Fibroblast of pulmonary artery (primary cell): ENCODE results near the gene SAXO2.
"Not testable (repeated sequence)": the region's sequence is repeated elsewhere in the genome, so short reads cannot be mapped to it uniquely, and the experiment has no call there.

Source experiments
- DNase-seq: peaks from one replicate; pipeline ENCODE4 v3.0.0-alpha.2; 2010; ENCODE audit warnings: low read depth
- H3K4me3 ChIP-seq: replicated peaks from 2 replicates; pipeline ENCODE4 v1.5.1; 2011; ENCODE audit warnings: low read depth, mild to moderate bottlenecking, control low read depth, low read length, moderate library complexity
- TF ChIP-seq, protein P1 (sequence below): IDR thresholded peaks from 2 replicates; pipeline ENCODE4 v1.5.1; 2011; ENCODE audit warnings: mild to moderate bottlenecking, control low read depth, low read length, inconsistent platforms; ENCODE audit errors: missing control alignments

SAXO2 gene

DNA sequence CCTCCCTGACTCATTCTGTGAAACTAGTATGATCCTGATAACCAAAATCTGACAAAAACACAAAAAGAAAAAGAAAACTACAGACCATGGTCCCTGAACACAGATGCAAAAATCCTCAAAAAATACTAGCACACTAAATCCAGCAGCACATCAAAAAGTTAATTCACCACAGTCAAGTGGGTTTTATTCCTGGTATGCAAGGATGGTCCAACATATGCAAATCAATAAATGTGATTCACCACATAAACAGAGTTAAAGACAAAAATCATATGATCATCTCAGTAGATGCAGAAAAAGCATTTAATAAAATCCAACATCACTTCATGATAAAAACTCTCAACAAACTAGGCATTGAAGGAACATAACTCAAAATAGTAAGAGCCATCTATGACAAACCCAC is 12.8 kb downstream of the SAXO2 start:
- no peak overlapping the region for H3K4me3 ChIP-seq
- TF ChIP-seq, protein P1, sequence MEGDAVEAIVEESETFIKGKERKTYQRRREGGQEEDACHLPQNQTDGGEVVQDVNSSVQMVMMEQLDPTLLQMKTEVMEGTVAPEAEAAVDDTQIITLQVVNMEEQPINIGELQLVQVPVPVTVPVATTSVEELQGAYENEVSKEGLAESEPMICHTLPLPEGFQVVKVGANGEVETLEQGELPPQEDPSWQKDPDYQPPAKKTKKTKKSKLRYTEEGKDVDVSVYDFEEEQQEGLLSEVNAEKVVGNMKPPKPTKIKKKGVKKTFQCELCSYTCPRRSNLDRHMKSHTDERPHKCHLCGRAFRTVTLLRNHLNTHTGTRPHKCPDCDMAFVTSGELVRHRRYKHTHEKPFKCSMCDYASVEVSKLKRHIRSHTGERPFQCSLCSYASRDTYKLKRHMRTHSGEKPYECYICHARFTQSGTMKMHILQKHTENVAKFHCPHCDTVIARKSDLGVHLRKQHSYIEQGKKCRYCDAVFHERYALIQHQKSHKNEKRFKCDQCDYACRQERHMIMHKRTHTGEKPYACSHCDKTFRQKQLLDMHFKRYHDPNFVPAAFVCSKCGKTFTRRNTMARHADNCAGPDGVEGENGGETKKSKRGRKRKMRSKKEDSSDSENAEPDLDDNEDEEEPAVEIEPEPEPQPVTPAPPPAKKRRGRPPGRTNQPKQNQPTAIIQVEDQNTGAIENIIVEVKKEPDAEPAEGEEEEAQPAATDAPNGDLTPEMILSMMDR = no peak
- no peak for DNase-seq

DNA sequence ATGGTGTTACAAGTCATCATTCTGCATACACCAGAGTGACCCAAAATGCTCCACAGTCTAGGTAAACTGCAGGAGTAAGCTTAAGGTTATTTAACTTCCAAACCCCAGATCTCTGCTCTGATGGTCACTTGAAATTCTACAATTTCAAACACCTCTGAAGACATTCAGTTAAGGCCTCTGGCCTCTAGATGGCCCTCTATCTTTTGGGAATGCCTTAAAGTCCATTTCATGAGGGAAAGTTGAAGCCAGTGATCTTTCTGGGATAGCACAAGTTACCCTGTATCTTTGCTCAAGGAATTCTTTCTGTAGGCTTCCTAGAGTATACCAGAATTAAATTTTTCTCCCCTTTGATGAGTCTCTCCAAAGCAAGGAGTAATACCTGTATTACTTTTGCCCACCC is 18.7 kb downstream of the SAXO2 start:
- H3K4me3 ChIP-seq, DNase-seq: not testable (repeated sequence)
- TF ChIP-seq, protein P1 = peak; percentile 21

DNA sequence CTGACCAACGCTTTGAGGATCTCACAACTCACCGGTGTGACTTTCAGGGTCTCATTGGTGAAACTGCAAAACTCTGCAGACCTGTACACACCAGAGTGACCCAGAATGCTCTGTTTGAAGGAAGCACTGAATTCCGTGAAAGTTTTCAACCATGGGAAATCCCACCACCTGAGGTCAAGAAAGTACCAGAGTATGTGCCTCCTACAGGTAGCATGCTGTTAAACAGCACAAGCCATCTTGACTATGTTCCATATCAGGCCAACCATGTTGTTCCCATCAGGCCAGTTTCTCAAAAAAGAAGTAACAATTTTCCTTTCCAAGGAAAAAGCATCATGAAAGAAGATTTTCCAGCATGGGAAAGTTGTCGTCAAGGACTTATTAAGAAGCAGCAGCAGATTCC is 19.8 kb downstream of the SAXO2 start:
- not testable (repeated sequence) for DNase-seq, H3K4me3 ChIP-seq

DNA sequence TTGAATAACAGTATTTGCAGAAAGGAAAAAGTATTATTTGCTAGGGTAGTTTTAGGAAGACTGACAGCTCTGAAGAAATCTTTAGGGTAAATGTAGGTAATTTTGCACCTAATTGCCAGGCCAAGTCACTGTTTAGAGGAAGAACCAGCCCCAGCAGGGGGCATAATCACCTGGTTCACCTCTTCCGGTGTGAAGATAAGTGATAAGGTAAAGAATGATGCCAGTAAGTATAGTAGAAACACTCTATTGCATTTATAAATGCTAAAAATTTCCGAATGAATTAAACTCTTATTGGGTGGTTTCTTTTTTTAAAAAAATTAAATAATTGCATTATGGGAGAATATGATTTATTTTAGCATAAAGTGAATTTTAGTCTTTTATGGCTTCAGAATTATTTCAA is 21.8 kb downstream of the SAXO2 start:
- not testable (repeated sequence) for H3K4me3 ChIP-seq, DNase-seq

DNA sequence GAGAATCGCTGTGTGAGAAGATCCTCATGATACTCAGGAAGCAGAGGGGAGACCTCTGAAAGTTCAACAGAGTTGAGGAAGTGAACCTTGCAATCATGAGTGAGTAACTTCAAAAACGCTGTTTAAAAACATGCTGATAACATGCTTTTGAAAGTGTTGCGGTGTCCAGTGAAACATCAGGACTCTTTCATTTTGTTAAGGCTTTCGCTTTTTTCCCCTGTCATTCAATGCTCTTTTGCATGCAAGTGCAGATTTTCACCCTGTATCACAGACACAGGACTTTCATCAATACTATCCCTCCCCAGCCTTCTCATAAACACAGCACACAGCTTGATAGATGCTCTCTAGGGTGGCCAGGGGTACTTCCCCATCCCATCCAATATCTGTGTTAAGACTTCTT is 23.9 kb downstream of the SAXO2 start:
- not testable (repeated sequence) for DNase-seq, H3K4me3 ChIP-seq

DNA sequence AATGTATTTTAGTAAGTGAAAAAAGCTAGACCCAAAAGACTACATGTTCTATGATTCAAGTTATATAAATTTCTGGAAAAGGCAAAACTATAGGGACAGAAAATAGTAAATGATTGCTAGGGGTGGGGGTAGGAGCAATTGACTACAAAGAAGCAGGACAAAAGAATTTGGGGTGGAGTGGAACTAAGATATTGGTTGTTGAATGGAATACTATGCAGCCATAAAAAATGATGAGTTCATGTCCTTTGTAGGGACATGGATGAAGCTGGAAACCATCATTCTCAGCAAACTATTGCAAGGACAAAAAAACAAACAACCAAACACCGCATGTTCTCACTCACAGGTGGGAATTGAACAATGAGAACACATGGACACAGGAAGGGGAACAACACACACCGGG is 25.6 kb downstream of the SAXO2 start:
- not testable (repeated sequence) for H3K4me3 ChIP-seq, DNase-seq

DNA sequence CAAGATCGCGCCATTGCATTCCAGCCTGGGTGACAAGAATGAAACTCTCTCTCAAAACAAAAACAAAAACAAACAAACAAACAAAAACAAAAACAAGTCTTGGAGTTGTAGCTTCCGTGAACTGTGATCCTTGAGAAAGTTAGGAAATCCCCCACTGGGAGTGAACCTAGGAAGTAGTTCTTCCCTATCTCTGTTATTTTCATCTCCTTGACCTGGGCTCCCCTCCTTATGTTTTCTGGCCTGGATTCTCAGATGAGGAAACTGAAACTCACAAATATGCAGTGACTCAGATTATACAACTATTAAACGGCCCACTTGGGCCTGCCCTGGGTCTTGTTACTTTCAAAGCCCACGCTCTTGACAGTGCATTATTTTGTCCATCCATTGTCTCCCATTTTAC is 29.7 kb downstream of the SAXO2 start:
- no peak for DNase-seq
- H3K4me3 ChIP-seq = no peak overlapping the region
- TF ChIP-seq, protein P1 = no peak

DNA sequence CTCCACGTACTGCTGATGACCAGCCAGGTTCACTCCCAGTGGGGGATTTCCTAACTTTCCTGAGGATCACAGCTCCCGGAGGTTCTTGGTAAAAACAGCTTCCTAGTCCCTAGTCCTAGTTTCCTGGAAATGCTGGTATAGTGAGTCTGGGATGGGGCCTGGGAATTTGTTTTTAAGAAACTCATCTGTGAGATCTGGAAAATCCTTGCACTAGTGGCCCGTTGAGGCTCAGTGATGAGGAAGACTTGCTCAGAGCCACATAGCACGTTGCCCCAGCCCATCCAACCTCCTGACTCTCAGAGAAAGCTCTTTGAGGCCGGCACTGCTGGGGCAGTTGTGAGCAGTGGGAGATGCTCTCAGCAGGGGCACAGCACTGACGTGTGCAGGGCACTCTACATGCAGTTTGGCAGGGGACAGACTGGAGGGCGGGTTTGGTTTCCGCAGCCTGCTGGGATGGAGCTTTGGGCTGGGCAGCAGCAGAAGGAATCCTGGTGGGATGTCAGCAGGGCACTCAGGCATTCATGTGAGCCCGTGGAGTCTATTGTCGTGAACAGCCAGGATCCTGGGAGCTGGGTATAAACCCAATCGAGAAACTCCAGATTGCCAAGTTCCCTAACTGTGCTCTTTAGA is 31.6 kb downstream of the SAXO2 start:
- no peak overlapping the region for H3K4me3 ChIP-seq
- TF ChIP-seq, protein P1 = no peak
- no peak for DNase-seq

DNA sequence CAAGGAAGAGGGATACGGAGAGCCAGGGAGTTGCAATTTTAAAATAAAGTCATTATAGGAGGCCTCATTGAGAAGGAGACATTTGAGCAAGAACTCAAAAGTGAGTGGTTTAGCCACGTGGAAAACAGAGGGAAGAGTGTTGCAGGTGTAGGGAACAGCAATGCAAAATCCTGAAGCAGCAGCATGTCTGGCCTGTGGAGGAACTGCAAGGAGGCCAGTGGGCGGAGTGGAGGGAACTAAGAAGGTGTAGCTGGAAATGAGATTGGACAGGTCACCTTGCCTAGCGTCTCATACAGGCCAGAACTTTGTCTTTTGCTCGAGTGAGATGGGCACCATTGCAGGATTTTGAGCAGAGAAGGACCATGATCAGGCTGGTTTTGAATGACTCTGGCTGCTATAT is 34.9 kb downstream of the SAXO2 start:
- TF ChIP-seq, protein P1 = no peak
- H3K4me3 ChIP-seq = no peak overlapping the region
- DNase-seq = no peak
